AG04449 (cell line): ENCODE results near the gene SH3GL1.

Experiments used
- CTCF ChIA-PET: fragments of 350-600 bp; formaldehyde crosslinking; extraction: SDS; loops from one replicate; lab custom pipeline; 2021; ENCODE audit warnings: antibody characterized with exemption; lab: Yijun Ruan, JAX
- POLR2A ChIA-PET: fragments of 400-600, 350-600 bp; formaldehyde crosslinking; extraction: SDS; loops from one replicate; lab custom pipeline; 2020; ENCODE audit warnings: antibody characterized with exemption, inconsistent platforms; lab: Yijun Ruan, JAX
- DNase-seq: peaks from one replicate; pipeline ENCODE4 v3.0.0-alpha.2; 2010; ENCODE audit warnings: low read depth, low spot score
- H3K4me3 ChIP-seq: 2 replicates; pipeline ENCODE4 v1.5.1; 2011; ENCODE audit warnings: low read depth, mild to moderate bottlenecking, control low read depth, low read length
- CTCF ChIP-seq: IDR thresholded peaks from one replicate; pipeline ENCODE4 v1.5.1; 2011; ENCODE audit warnings: mild to moderate bottlenecking, moderate library complexity, low read length, control low read depth, inconsistent platforms; ENCODE audit not compliant: insufficient read depth; ENCODE audit errors: missing control alignments

The SH3GL1 gene

DNA sequence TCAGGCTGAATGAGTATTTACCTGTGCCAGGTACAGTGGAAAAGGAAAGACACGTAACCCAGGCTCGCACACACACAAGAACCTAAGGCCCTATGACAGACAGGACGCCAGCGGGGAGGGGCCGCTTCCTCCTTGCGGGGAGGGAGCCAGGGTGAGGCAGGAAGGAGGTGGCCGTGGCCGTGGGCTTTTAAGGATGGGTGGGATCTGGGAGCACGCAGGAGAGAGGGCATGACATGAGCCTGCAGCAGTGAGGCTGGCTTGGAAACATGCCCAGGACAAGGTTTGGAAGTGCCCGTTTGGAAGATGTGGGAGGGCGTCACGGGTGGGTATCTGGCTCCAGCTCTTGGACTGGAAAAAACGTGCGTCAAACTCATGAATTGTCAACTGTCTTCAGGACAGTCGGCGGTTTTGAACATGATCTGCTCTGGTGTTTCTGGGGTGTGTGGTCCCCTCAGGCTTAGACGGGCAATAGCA lies 20.1 kb downstream of the SH3GL1 start:
- ChIA-PET POLR2A (no interaction called here), CTCF (interaction anchor here (0.8 to 7.5 kb wide), 3 partner anchors 9 to 21 kb away, joined by 3 to 78 read pairs (median 3); partner anchors contain the start of genes CHAF1A and SH3GL1)
- H3K4me3 ChIP-seq, result no peak overlapping the region
- DNase-seq, result no peak
- TF ChIP-seq CTCF, result no peak

DNA sequence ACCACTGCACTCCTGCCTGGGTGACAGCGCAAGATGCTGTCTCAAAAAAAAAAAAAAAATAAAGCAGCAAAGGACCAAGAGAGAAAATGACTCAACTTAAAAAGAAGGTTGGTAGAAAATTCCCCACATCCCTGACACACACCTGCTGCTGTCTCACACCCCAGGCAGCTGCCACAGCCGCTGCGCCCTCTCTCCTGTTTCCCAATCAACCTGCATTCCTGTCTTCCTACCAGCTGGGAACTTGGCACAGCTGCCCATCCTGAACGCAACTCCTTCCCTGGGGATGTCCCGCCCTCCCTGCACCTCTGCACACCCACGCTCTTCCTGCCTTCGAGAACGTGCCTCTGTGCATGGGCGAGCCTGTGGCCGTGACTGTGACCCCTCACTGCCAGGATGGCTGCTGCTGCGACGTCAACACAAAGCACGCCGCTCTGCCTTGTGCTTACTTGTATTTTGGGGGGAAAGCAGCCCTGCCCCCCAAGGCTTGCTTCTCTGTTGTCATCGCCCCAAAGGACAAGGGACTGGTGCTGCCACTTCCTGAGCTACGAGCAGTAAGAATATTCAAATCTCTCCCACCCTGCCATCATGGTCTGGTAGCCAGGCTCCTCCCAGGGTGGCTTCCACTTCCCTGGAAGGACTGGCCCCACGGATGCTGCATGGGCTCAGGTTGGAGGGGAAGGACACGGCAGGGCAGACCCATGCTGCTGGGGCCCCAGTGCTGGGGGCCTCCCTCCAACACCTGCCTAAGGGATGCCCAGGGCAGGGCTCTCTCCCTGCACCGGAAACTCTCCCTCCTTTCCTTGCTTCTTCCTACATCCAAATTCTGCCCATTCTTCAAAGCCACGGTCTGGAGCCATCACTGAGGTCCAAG lies 20.7 kb downstream of the SH3GL1 start:
- ChIA-PET CTCF (interaction anchor here (0.8 to 7.5 kb wide), 3 partner anchors 9 to 22 kb away, joined by 3 to 82 read pairs (median 78); partner anchors contain the start of genes CHAF1A and SH3GL1), POLR2A (no interaction called here)
- H3K4me3 ChIP-seq, result no peak overlapping the region
- TF ChIP-seq CTCF, result no peak
- no peak for DNase-seq

DNA sequence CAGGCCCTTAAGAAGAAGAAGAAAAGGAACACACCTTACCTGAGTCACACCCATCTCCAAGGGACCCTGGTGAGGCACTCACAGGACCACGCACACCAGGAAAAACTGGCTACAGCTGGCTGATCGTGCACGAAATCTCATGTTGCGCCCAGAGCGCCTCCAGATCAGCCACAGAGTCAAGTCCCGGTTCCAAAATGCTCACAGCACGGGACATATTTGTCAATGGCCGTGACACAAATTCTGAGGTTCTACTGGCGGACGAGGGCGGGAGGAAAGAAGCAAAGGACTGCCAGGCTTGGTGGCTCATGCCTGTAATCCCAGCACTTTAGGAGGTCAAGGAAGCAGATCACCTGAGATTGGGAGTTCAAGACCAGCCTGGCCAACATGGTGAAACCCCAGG lies 21.5 kb downstream of the SH3GL1 start:
- TF ChIP-seq CTCF, result no peak
- ChIA-PET CTCF (interaction anchor here (4.1 to 7.5 kb wide), 3 partner anchors 9 to 22 kb away, joined by 23 to 82 read pairs (median 78); partner anchors contain the start of genes CHAF1A and SH3GL1), POLR2A (no interaction called here)
- no peak for DNase-seq
- H3K4me3 ChIP-seq, result no peak overlapping the region

DNA sequence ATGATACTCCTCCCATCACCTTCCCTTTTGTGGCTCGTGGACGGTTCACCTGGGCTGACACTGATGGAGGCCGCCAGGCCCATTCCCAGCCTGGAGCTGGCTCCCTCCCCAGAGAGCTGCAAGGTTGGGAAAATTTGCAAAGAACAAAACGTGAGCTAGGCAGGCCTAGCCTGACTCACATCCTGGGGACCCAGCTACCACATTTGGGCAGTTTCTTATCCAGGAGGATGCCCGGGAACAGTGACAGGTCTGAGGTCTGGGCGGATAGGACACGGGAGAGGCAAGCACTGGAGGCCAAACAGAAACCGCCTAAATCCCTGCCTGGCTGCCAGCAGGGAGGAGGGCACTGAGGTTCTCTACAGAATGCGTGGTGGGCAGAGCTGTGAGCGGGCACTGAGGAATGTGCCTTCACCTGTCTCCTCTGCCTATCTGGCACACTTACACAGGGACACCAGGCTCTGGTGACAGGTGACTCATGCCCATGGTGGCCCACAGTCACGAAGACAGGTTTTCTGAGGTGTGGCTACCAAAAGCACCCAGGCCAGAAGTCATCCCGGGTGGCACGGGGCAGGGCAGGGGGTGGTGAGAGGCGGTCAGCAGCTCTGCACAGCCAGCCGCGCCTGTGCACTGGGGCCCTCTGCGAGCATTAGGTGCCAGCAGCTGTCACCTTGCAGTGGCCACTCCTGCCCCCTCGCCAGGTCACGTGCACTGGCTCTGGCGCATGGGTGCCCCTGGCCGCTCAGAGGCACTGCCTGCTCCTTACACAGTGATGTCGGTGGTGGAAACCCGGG lies 23.2 kb downstream of the SH3GL1 start:
- DNase-seq, result no peak
- ChIA-PET POLR2A (interaction anchor here (1.2 kb wide), 1 partner anchor 35 kb away, joined by 4 read pairs; no protein-coding TSS in a partner anchor), CTCF (interaction anchor here (1.1 to 7.5 kb wide), 6 partner anchors 11 to 259 kb away, joined by 3 to 82 read pairs (median 28); partner anchors contain the start of genes CHAF1A and SH3GL1)
- H3K4me3 ChIP-seq, result no peak overlapping the region
- TF ChIP-seq CTCF, result no peak

DNA sequence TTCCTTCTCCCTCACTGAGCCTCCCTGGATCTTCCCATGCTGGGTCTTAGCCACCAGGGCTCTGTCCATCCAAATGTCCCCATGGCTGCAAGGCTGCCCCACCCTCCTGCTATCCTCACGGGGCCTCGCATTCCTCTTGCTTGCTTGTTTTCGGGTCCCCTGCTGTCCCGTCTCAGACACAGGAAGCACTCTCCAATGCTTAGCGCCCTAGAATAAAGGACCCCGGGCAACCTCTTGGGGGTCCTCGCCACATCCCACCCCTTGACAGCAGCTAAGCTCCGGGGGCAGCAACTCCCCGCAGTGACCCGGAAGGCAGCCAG lies 23.7 kb downstream of the SH3GL1 start:
- TF ChIP-seq CTCF, result no peak
- no peak overlapping the region for H3K4me3 ChIP-seq
- ChIA-PET CTCF (interaction anchor here (1.1 to 7.5 kb wide), 8 partner anchors 12 to 259 kb away, joined by 3 to 82 read pairs (median 16); partner anchors contain the start of genes CHAF1A, MPND and SH3GL1), POLR2A (interaction anchor here (1.2 kb wide), 1 partner anchor 34 kb away, joined by 4 read pairs; no protein-coding TSS in a partner anchor)
- DNase-seq, result no peak
